HFFc6 (cell line): ENCODE data around the gene LRRC71. TPM values are rescaled to one million over a fixed set of nuclear protein-coding genes. Genes with fewer than 3 reads are reported as not detected.

Source experiments
- DNase-seq: peaks from one replicate; pipeline ENCODE4 v3.0.0-alpha.2; 2018
- H3K27ac Mint-ChIP-seq: 2 replicates; pipeline ENCODE4 v1.8.0; 2020; ENCODE audit warnings: mild to moderate bottlenecking, mixed read lengths
- H3K27me3 Mint-ChIP-seq: 2 replicates; pipeline ENCODE4 v1.8.0; 2021; ENCODE audit warnings: mild to moderate bottlenecking, moderate library complexity, mixed read lengths; ENCODE audit not compliant: insufficient read depth
- H3K36me3 Mint-ChIP-seq: 2 replicates; pipeline ENCODE4 v1.8.0; 2021; ENCODE audit warnings: low read depth, mixed read lengths
- H3K4me1 Mint-ChIP-seq: 2 replicates; pipeline ENCODE4 v1.8.0; 2020; ENCODE audit warnings: low read depth, mixed read lengths
- H3K4me3 Mint-ChIP-seq: 2 replicates; pipeline ENCODE4 v1.8.0; 2020; ENCODE audit warnings: mild to moderate bottlenecking, moderate library complexity, mixed read lengths
- H3K9me3 Mint-ChIP-seq: 2 replicates; pipeline ENCODE4 v1.8.0; 2020; ENCODE audit warnings: mild to moderate bottlenecking, mixed read lengths
- total RNA-seq, 6 experiments: library from RNA; stranded (reverse); fragmentation: NEBNext Ultra II Directional; extraction: Animal tissue kit (Norgen Biotek cat#: 25700); gene quantifications; 2 replicates in 1 of 6; 3 replicates in 5 of 6; pipeline ENCODE4 v1.2.3, GENCODE V29; 2021
- TF ChIP-seq, protein P1 (sequence below): fragments of 200-600 bp; sonication (generic); IDR thresholded peaks from 2 replicates; pipeline ENCODE4 v1.5.0; 2021; ENCODE audit warnings: antibody characterized with exemption, mild to moderate bottlenecking

LRRC71 gene
- total RNA-seq, 6 experiments from 2014 or later = 0.13 to 0.46 (median 0.41) TPM; not detected in 2

DNA sequence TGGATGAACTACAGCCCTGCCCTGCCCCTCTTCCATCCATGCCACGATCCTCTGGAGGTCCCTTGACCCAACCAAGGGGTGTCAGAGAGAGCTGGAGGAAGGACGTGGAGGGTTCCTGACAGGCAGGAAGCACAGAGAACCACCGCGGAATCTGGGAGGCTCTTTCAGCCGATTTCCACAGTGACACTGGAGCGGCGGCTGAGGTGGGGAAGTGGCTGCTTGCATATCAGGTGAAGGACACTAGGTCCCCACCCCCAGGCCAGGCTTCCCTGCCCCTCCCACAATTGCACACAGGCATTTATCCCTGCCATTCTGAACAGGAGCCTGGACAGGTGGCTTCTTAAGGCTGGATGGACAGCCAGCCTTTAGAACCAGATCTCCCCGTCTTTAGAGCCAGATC, 17.5 kb downstream of the LRRC71 start:
- H3K27me3 Mint-ChIP-seq = peaks cover 5% of the 10 kb centered on the region
- H3K9me3 Mint-ChIP-seq = no peaks in the 10 kb centered on the region

DNA sequence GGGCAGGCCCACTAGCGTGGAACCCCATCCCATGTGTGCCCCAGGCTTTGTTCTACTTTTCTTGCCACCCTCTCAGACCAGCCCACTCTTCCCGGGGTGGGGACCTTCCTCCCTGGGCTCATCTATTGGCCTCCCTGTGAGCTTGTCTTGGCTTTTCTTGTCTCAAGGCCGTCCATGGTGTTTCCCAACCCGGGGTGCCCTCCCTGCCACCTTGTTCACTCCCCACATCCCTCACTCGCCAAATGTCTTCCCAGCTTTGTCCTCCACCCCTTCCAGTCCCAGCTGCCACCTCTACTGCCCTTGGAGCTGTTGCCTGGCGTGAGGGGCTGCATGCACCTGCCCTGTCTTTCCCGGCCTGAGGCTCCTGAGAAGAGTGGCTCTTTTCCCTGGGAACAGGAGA, 18.4 kb downstream of the LRRC71 start:
- TF ChIP-seq, protein P1, sequence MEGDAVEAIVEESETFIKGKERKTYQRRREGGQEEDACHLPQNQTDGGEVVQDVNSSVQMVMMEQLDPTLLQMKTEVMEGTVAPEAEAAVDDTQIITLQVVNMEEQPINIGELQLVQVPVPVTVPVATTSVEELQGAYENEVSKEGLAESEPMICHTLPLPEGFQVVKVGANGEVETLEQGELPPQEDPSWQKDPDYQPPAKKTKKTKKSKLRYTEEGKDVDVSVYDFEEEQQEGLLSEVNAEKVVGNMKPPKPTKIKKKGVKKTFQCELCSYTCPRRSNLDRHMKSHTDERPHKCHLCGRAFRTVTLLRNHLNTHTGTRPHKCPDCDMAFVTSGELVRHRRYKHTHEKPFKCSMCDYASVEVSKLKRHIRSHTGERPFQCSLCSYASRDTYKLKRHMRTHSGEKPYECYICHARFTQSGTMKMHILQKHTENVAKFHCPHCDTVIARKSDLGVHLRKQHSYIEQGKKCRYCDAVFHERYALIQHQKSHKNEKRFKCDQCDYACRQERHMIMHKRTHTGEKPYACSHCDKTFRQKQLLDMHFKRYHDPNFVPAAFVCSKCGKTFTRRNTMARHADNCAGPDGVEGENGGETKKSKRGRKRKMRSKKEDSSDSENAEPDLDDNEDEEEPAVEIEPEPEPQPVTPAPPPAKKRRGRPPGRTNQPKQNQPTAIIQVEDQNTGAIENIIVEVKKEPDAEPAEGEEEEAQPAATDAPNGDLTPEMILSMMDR = no peak
- Mint-ChIP-seq H3K4me1 (no peaks in the 10 kb centered on the region), H3K27me3 (peaks cover 5% of the 10 kb centered on the region), H3K27ac (no peak overlapping the region), H3K4me3 (no peak overlapping the region), H3K9me3 (no peaks in the 10 kb centered on the region), H3K36me3 (peaks cover 18% of the 10 kb centered on the region; the same call in 1 of the 2 replicates)
- no peak for DNase-seq

More for the DNA sequence above, 17.5 kb downstream of the LRRC71 start:
- DNase-seq = no peak
- TF ChIP-seq, protein P1 = no peak
- Mint-ChIP-seq H3K4me1 (no peaks in the 10 kb centered on the region), H3K36me3 (peaks cover 12% of the 10 kb centered on the region; the same call in 1 of the 2 replicates), H3K4me3 (no peak overlapping the region), H3K27ac (no peak overlapping the region)

DNA sequence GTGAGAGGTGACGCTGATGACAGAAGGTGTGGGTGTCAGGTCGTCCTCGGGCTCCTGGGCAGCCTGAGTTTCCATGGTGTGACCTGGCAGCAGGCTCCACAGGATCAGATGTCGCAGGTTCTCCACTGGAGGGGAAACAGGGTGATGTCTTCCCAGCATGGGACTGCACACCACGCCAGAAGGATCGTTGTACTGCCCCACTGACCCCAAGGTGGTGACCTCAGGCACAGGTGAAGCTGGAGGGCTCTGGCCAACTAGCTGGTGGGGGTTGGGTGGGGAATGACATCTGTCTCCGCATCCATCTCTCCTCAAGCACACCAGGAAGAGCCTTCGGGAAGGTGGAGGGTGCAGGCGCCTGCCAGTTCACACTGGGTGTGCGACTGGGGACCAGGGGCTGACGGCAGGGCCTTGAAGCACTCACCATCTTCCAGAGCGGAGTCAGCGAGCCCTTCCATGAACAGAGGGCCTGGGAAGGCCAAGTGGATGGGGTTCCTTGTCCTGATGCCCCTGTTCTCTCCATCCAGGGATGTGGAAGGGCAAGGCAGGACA, 19.4 kb downstream of the LRRC71 start:
- H3K36me3 Mint-ChIP-seq = peaks cover 23% of the 10 kb centered on the region; the same call in 1 of the 2 replicates
- H3K27me3 Mint-ChIP-seq = peaks cover 5% of the 10 kb centered on the region
- H3K4me3 Mint-ChIP-seq = no peak overlapping the region
- no peaks in the 10 kb centered on the region for H3K4me1 Mint-ChIP-seq
- no peak for DNase-seq
- H3K9me3 Mint-ChIP-seq = no peaks in the 10 kb centered on the region
- TF ChIP-seq, protein P1 = no peak
- no peak overlapping the region for H3K27ac Mint-ChIP-seq

DNA sequence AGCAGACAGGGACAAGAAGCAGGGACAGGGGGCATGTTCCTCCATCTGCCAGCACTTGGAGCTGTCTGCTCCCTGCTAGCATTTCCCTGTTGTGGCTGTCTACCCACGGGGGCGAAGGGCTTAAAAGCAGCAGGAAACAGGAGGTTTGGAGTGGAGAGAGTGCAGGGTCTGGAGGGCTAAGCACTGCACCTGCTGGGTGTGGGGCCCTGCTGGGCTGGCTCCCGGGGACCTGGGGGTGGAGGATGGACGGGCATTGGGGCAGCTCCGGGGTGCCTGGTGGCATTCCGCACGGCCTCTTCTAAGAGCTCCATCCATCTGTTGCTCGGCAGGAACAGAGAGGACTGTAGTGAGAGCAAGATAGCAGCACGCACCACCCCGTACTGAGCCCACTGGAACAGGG, 21.2 kb downstream of the LRRC71 start:
- DNase-seq = no peak
- Mint-ChIP-seq H3K27ac (no peak overlapping the region), H3K36me3 (peaks cover 35% of the 10 kb centered on the region), H3K9me3 (no peaks in the 10 kb centered on the region), H3K27me3 (peaks cover 5% of the 10 kb centered on the region), H3K4me1 (no peaks in the 10 kb centered on the region), H3K4me3 (no peak overlapping the region)
- TF ChIP-seq, protein P1 = no peak

DNA sequence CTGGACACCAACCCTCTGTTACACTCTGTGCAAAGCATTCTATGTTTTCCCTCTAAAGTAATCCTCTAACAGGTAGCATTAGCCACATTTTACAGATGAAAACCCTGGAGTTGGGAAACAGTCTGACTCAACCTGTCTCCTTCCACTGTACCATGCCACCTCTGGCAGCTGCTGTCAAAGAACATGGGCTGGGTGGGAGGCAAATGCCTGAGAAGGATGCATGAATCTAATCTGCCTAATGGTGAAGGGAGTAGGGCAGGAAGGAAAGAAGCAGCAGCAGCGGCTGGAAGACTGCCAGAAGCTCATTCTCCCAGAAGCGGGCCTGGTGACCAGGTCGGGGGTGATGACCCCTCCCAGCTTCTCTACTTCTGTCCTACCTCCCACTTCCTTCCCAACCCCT, 21.7 kb downstream of the LRRC71 start:
- no peak for DNase-seq
- Mint-ChIP-seq H3K36me3 (peaks cover 35% of the 10 kb centered on the region), H3K4me3 (no peak overlapping the region), H3K27me3 (peaks cover 5% of the 10 kb centered on the region), H3K27ac (no peak overlapping the region), H3K9me3 (no peaks in the 10 kb centered on the region), H3K4me1 (no peaks in the 10 kb centered on the region)
- TF ChIP-seq, protein P1 = no peak
